Measurements from ENCODE around the gene CUEDC1. TPM values are rescaled to one million over a fixed set of nuclear protein-coding genes. Genes with fewer than 3 reads are reported as not detected.

The CUEDC1 gene
- total RNA-seq, 4 donors from 2014 or later, result 7.9 to 63.6 (median 18.8) TPM

DNA sequence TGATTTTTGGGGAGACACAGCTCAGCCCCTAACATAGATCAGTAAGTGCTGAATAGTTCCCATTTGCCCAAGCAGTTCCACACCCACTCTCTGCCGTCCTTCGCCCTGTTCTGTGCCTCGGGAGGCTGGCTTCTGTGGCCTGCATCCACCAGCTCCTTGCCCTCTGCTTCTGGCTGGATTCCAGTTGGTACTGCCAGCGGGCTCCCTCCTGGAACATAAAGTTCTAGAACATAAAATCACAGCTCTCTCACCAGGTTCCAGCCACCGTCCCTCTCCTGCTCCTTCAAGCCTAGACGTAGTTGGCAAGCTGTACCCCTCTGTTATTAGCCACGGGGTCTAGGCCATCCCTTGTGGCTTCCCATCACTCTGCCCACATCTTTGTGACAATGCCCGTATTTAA is 101.5 kb downstream of the CUEDC1 start:
- TF ChIP-seq, protein P1, sequence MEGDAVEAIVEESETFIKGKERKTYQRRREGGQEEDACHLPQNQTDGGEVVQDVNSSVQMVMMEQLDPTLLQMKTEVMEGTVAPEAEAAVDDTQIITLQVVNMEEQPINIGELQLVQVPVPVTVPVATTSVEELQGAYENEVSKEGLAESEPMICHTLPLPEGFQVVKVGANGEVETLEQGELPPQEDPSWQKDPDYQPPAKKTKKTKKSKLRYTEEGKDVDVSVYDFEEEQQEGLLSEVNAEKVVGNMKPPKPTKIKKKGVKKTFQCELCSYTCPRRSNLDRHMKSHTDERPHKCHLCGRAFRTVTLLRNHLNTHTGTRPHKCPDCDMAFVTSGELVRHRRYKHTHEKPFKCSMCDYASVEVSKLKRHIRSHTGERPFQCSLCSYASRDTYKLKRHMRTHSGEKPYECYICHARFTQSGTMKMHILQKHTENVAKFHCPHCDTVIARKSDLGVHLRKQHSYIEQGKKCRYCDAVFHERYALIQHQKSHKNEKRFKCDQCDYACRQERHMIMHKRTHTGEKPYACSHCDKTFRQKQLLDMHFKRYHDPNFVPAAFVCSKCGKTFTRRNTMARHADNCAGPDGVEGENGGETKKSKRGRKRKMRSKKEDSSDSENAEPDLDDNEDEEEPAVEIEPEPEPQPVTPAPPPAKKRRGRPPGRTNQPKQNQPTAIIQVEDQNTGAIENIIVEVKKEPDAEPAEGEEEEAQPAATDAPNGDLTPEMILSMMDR (IDR thresholded peaks at IDR 0.05), result no peak
- TF ChIP-seq POLR2A (IDR thresholded peaks at IDR 0.05), result no peak
- Histone ChIP-seq H3K9me3 (no peaks in the 10 kb centered on the region), H3K36me3 (no peaks in the 10 kb centered on the region), H3K27me3 (no peaks in the 10 kb centered on the region), H3K4me1 (peaks cover 4 to 7% of the 10 kb centered on the region in 2 donors), H3K4me3 (no peak overlapping the region), H3K27ac (peak overlapping the region; percentile 60 to 92)
- intact Hi-C loops (cut with DNase I; ENCODE audit: low total_unique reads), result no loop called here
- DNase-seq, result peak in 1 of 2 donors; percentile 45

DNA sequence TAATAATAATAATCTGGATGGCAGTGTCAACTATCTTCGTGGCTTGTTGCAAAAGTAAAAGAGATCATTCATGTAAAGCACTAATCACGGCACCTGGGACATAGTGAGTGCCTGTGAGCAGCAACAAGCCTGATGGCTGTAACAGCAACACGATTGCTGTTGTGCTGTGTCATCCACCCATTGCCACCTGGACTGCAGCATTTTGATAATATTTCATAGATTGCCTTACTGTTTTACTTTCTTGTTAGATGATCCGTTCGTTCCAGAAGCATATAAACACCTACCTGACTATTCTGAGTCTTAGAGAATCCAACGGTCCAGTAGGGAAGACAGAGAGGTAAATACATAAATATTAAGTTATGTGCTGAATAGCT is 102.3 kb downstream of the CUEDC1 start:
- Histone ChIP-seq H3K36me3 (no peaks in the 10 kb centered on the region), H3K9me3 (no peaks in the 10 kb centered on the region), H3K4me3 (no peak overlapping the region), H3K27me3 (no peaks in the 10 kb centered on the region), H3K27ac (peak overlapping the region; percentile 60 to 92), H3K4me1 (peaks cover 4 to 7% of the 10 kb centered on the region in 2 donors)
- DNase-seq, result no peak
- intact Hi-C loops (cut with DNase I; ENCODE audit: low total_unique reads), result no loop called here
- TF ChIP-seq, protein P1 (IDR thresholded peaks at IDR 0.05), result no peak
- no peak for TF ChIP-seq POLR2A (IDR thresholded peaks at IDR 0.05)

DNA sequence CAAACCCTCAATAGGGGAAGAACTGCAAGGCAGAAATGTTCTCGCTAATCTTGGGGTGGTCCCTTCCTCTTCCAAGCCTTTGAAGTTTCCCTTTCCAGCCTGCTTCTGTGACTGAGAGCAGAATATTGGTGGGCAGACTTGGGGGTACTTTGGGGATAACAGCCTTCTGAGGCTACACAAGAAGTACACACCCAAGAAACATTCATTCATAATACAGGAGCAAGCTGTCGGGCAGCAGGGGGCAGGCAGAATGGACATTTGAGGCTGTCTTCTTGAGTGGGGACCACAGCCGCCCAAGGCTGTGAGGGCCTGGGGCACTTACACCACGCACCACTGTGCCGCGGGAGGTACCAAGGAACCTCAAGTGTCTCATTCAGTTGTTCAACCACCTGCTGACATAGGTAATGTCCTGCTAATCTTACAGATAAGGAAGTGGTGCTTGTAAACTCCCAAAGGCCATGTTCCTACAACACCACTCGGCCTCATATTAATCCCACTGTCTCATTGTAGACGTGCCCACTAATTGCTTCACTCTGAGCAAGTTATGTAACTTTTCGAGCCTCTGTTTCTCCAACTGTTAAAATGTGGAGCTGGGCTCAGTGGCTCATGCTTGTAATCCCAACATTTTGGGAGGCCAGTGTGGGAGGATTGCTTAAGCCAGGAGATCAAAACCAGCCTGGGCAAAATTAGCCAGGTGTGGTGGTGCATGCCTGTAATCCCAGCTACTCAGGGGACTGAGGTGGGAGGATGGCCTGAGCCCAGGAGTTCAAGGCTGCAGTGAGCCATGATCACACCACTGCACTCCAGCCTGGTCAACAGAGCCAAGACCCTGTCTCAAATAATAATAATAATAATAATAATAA is 102.9 kb downstream of the CUEDC1 start:
- intact Hi-C loops (cut with DNase I; ENCODE audit: low total_unique reads), result no loop called here
- H3K27me3 ChIP-seq, result no peaks in the 10 kb centered on the region
- peaks cover 4 to 7% of the 10 kb centered on the region in 2 donors for H3K4me1 ChIP-seq
- no peak overlapping the region for H3K4me3 ChIP-seq
- TF ChIP-seq, protein P1 (IDR thresholded peaks at IDR 0.05), result no peak
- no peak for TF ChIP-seq POLR2A (IDR thresholded peaks at IDR 0.05)
- H3K36me3 ChIP-seq, result no peaks in the 10 kb centered on the region
- H3K9me3 ChIP-seq, result no peaks in the 10 kb centered on the region
- no peak for DNase-seq
- H3K27ac ChIP-seq, result peak overlapping the region; percentile 92 to 94

DNA sequence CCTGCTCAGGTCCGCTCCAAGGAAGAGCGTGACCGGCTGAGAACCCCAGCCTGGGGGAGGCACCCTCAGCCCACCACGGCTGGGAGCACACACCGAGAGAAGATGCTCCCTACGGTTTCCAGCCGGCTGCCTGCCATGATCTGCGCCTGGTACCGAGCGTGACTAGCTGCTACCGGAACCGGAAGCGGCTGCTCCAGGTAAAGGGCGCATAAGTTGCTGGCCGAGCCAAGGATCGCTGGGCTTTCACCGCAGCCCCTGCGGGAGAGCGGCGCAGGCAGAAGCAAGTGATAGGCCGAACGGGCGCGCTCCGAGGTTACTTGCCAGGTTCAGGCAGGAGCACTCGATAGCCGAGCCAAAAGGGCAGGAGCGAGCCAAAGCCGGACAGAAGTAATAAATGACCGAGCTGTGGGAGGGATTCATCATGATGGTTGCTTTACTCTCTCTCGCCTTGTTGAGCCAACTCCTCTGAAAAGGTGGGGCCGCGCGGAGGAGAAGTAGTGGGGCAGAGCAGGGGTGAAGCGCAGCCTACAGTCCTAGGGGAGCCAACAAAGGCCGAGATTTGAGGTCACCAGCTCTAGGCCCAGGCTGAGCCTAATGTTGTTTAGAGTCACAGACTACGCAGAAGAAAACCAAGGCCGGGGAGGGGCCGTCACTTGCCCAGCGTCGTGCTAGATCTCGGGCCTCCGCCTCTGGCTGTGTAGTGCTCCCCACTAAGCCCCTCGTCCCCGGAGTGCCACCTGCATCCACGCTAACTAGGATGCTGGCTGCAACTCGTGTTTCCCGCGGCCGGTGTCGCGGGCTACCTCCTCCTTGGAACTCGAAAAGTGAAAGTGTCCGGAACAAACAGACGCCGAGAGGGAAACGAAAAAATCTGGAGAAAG is 105.1 kb downstream of the CUEDC1 start, which contains the start of gene MRPS23:
TSS of gene MRPS23 (minus strand) at position 171 of the 881 bp plus-strand sequence. CDS start at position 137, 34 bp downstream.
- H3K9me3 ChIP-seq, result no peaks in the 10 kb centered on the region
- TF ChIP-seq, protein P1 (IDR thresholded peaks at IDR 0.05), result peak in 2 of 4 experiments; percentile 37 to 45
- TF ChIP-seq POLR2A (IDR thresholded peaks at IDR 0.05), result peak; percentile 84 to 87
- intact Hi-C loops (cut with DNase I; ENCODE audit: low total_unique reads), result no loop called here
- DNase-seq, result peak; percentile 98
- peak within 1 kb of the TSS; percentile 88 to 99 for H3K4me3 ChIP-seq
- H3K4me1 ChIP-seq, result peaks cover 4 to 7% of the 10 kb centered on the region in 2 donors
- no peaks in the 10 kb centered on the region for H3K27me3 ChIP-seq
- H3K27ac ChIP-seq, result peak within 1 kb of the TSS; percentile 92 to 94
- H3K36me3 ChIP-seq, result no peaks in the 10 kb centered on the region
